HCT116 (cell line): ENCODE measurements around the gene SCOC. TPM values are rescaled to one million over a fixed set of nuclear protein-coding genes. Genes with fewer than 3 reads are reported as not detected.

Experiments
- ATAC-seq: fragments of 200-7000 bp; cut with Tn5 transposase; 2 replicates; pipeline ENCODE4 v1.9.1; 2020; ENCODE audit warnings: mild to moderate bottlenecking, moderate library complexity
- BruUV-seq: library from RNA; stranded (reverse); fragments of 400-500 nt; replicated peaks from 2 replicates; lab custom pipeline; 2021; lab: Mats Ljungman, UMichigan
- CTCF ChIA-PET: fragments of 300-600 bp; sonication (Branson Sonifier 250); formaldehyde crosslinking; loops from one replicate; lab custom pipeline; 2021; ENCODE audit warnings: antibody characterized with exemption; lab: Charles Lee
- POLR2A ChIA-PET: fragments of 300-600, 350-600 bp; sonication (Branson Sonifier 250); formaldehyde crosslinking; loops from one replicate; lab custom pipeline; 2021; ENCODE audit warnings: antibody characterized with exemption; lab: Charles Lee
- RAD21 ChIA-PET, 2 experiments: fragments of 300-600 bp; sonication (Branson Sonifier 250); formaldehyde crosslinking; loops; one replicate each; lab custom pipeline; 2023; ENCODE audit warnings: low total read pairs in 2 of 2; ENCODE audit not compliant: uncharacterized antibody in 2 of 2, unreplicated experiment in 2 of 2, low non-redundant PET in 1 of 2; lab: Charles Lee
- DNase-seq: peaks from one replicate; pipeline ENCODE4 v3.0.0-alpha.2; 2010; ENCODE audit warnings: low read depth, low spot score
- H2AFZ ChIP-seq: fragments of 200-600 bp; shearing (Covaris generic), sonication (generic); 2 replicates; pipeline ENCODE4 v1.6.1; 2017; ENCODE audit warnings: low read depth, mixed run types, mixed read lengths, antibody characterized with exemption, low read length; ENCODE audit not compliant: poor library complexity, severe bottlenecking
- H3K27ac ChIP-seq: 2 replicates; pipeline ENCODE4 v1.5.1; 2012; ENCODE audit warnings: low read depth, low read length
- H3K27me3 ChIP-seq: fragments of 200-600 bp; sonication (generic); 2 replicates; pipeline ENCODE4 v1.6.1; 2016; ENCODE audit warnings: mixed run types, low read length, mixed read lengths; ENCODE audit not compliant: insufficient read depth
- H3K36me3 ChIP-seq, 2 experiments: fragments of 200-500 bp in 1 of 2; fragments of 200-600 bp in 1 of 2; sonication (Bioruptor generic) in 1 of 2; sonication (generic) in 1 of 2; 2 replicates each; pipeline versions ENCODE4 v1.5.1 to v1.6.1; 2014 to 2016; ENCODE audit warnings: low read length in 2 of 2, inconsistent platforms in 1 of 2, mixed read lengths in 1 of 2, mixed run types in 1 of 2; ENCODE audit not compliant: insufficient read depth in 2 of 2, control insufficient read depth in 1 of 2
- H3K4me1 ChIP-seq, 2 experiments: fragments of 200-600 bp in 1 of 2; sonication (generic) in 1 of 2; 2 replicates each; pipeline versions ENCODE4 v1.5.1 to v1.6.1; 2012 to 2017; ENCODE audit warnings: low read length in 2 of 2, inconsistent platforms in 1 of 2, mild to moderate bottlenecking in 1 of 2, mixed read lengths in 1 of 2, mixed run types in 1 of 2, moderate library complexity in 1 of 2; ENCODE audit not compliant: insufficient read depth in 2 of 2, control insufficient read depth in 1 of 2
- H3K4me2 ChIP-seq: fragments of 200-600 bp; sonication (generic); 2 replicates; pipeline ENCODE4 v1.6.1; 2017; ENCODE audit warnings: mixed run types, low read length, mixed read lengths
- H3K4me3 ChIP-seq, 2 experiments: fragments of 200-600 bp in 1 of 2; sonication (generic) in 1 of 2; replicated peaks in 1 of 2; 2 replicates each; pipeline ENCODE4 v1.5.1; 2011 to 2016; ENCODE audit warnings: low read length in 2 of 2, control low read depth in 1 of 2, low read depth in 1 of 2, mild to moderate bottlenecking in 1 of 2, mixed read lengths in 1 of 2, mixed run types in 1 of 2
- H3K79me2 ChIP-seq: fragments of 200-600 bp; sonication (generic); 2 replicates; pipeline ENCODE4 v1.6.1; 2017; ENCODE audit warnings: mild to moderate bottlenecking, mixed run types, low read length, moderate library complexity, mixed read lengths; ENCODE audit not compliant: insufficient read depth
- H3K9ac ChIP-seq: fragments of 200-600 bp; sonication (generic); 2 replicates; pipeline ENCODE4 v1.6.1; 2016; ENCODE audit warnings: low read length, mixed read lengths
- H3K9me2 ChIP-seq: fragments of 200-600 bp; sonication (generic), shearing (Covaris generic); 2 replicates; pipeline ENCODE4 v1.6.1; 2017; ENCODE audit warnings: mixed run types, mild to moderate bottlenecking, moderate library complexity; ENCODE audit not compliant: insufficient read depth
- H3K9me3 ChIP-seq, 2 experiments: fragments of 200-500 bp in 1 of 2; fragments of 200-600 bp in 1 of 2; sonication (Bioruptor generic) in 1 of 2; sonication (generic) in 1 of 2; 2 replicates each; pipeline ENCODE4 v1.6.1; 2014 to 2017; ENCODE audit warnings: low read length in 2 of 2, mixed read lengths in 2 of 2, inconsistent platforms in 1 of 2, low read depth in 1 of 2, mild to moderate bottlenecking in 1 of 2, mixed run types in 1 of 2, moderate library complexity in 1 of 2; ENCODE audit not compliant: control insufficient read depth in 1 of 2, insufficient read depth in 1 of 2
- H4K20me1 ChIP-seq: fragments of 200-600 bp; sonication (generic), shearing (Covaris generic); 2 replicates; pipeline ENCODE4 v1.6.1; 2017; ENCODE audit warnings: mixed run types, mild to moderate bottlenecking, moderate library complexity; ENCODE audit not compliant: insufficient read depth
- REST ChIP-seq: IDR thresholded peaks from 2 replicates; pipeline ENCODE4 v1.6.1; 2012; ENCODE audit warnings: low read depth
- intact Hi-C: fragments of 100-400 bp; cut with micrococcal nuclease; formaldehyde crosslinking; loops from 2 replicates; pipeline ENCODE4 v1.10.0; 2022
- total RNA-seq: library from RNA; stranded (reverse); gene quantifications from one replicate; pipeline ENCODE4 v1.2.1, GENCODE V29; 2021; ENCODE audit not compliant: unreplicated experiment

The SCOC gene
- total RNA-seq, 1 experiment from 2014 or later, result 52.2 TPM

- no TSS peak for BruUV-seq
- ChIA-PET CTCF (interaction anchor here (0.6 kb wide), 1 partner anchor 27 kb away, joined by 3 read pairs; no protein-coding TSS in a partner anchor), RAD21 (no interaction called here)
These were observed 39.9 kb upstream of the SCOC start for GRCh38 chr4:140333523-140333922.

More at GRCh38 chr4:140333523-140333922, 39.9 kb upstream of the SCOC start:
- POLR2A ChIA-PET, result no interaction called here
- H3K36me3 ChIP-seq, result no peaks in the 10 kb centered on the region
- no peak overlapping the region for H3K4me2 ChIP-seq
- no peak overlapping the region for H3K27ac ChIP-seq
- H3K27me3 ChIP-seq, result no peaks in the 10 kb centered on the region
- no peak overlapping the region for H2AFZ ChIP-seq
- no peak overlapping the region for H3K9ac ChIP-seq
- TF ChIP-seq REST, result no peak
- no peak overlapping the region for H3K4me3 ChIP-seq
- no peaks in the 10 kb centered on the region for H4K20me1 ChIP-seq
- H3K4me1 ChIP-seq, result no peaks in the 10 kb centered on the region
- no peaks in the 10 kb centered on the region for H3K9me3 ChIP-seq
- ATAC-seq (no peak), DNase-seq (no peak)
- H3K79me2 ChIP-seq, result no peaks in the 10 kb centered on the region
- intact Hi-C loops, result no loop called here
- H3K9me2 ChIP-seq, result no peaks in the 10 kb centered on the region
